Measurements from ENCODE around the gene HEXIM2. TPM values are rescaled to one million over a fixed set of nuclear protein-coding genes. Genes with fewer than 3 reads are reported as not detected.

Gene HEXIM2
- total and polyA plus RNA-seq, 2 of the 4 experiments (the other 2 are of a cell fraction), result 4.5 to 6.1 TPM

DNA sequence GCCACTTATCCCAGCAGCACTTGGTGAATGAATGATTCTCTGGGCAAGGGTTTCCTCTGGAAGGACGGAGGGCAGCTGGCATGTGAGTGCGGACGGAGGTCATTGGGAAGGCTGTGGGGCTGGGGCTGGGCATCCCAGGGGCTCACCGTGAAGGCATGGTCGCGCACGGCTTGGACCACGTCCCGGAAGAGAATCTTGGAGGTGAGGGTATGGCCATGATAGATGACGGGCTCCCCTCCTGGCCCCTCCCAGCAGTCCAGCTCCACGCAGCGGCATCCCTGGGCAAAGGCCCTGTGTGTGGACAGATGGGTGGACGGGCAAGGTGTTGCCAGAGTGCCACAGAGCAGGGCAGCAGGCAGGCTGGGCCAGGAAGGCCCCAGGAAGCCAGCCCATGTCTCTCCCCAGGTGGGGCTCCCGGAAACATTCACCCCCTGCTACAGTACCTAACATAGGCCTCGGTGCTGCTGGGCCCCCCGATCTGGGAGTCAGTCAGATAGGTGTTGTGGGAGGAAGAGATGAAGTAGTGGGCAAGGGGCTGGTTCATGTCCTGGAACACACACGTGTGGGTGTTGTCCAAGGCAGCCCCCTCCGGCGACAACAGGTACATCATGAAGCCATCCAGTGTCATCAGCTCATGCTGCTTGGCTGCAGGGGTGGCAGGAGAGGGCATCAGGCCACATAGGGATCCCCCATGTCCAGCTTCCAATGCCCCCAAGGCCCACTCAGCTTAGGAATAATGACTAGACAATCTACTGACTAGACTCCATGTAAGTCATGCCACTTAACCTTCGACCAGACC, 43.6 kb upstream of the HEXIM2 start (continued):
- TF ChIP-seq MAZ (IDR thresholded peaks at IDR 0.05; ENCODE audit: borderline replicate concordance, low read depth, low read length), result no peak

DNA sequence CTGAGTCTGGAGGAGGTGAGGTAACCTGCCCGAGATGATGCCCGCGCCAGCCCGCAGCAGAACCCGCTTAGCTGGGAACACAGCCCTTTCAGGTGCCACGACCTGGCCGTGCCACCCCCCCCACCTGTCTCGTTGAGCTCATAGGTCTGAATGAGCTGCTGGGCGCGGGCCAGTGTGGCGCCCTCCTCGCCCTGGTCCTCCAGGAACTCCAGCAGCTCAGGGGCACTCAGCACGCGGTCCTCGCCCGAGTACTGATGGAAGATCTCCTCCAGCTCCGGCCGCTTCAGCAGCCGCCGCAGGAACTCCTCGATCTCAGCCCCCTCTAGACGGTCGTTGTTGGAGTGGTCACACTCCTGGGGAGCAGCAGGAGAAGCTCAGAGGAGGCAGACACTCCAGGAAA, 43.0 kb upstream of the HEXIM2 start:
- Histone ChIP-seq H4K5ac (ENCODE audit: low read depth, low read length) (no peak overlapping the region), H3K56ac (ENCODE audit: extremely low read depth, insufficient read depth, low read length) (no peak overlapping the region), H4K20me1 (ENCODE audit: insufficient read depth, low read length) (no peaks in the 10 kb centered on the region), H3K14ac (replicated peaks; ENCODE audit: low read depth, low read length) (no peak overlapping the region), H3K9me1 (ENCODE audit: insufficient read depth, low read length) (peaks cover 10% of the 10 kb centered on the region; the same call in 1 of the 2 replicates), H4K91ac (ENCODE audit: insufficient read depth, low read depth, low read length) (no peak overlapping the region), H3K4me3 (ENCODE audit: insufficient read depth, low read depth, low read length) (no peak overlapping the region), H3K9me3 (ENCODE audit: control insufficient read depth, insufficient read depth, low read length) (no peaks in the 10 kb centered on the region), H3K27me3 (ENCODE audit: control insufficient read depth, insufficient read depth, low read length) (no peaks in the 10 kb centered on the region), H2BK20ac (ENCODE audit: low read depth, low read length) (no peak overlapping the region), H3K23ac (ENCODE audit: low read depth, low read length) (no peak overlapping the region), H3K18ac (ENCODE audit: low read depth, low read length) (no peak overlapping the region), H2BK15ac (ENCODE audit: low read depth, low read length) (no peak overlapping the region), H3K4ac (ENCODE audit: low read depth, low read length) (no peak overlapping the region), H3K4me2 (ENCODE audit: low read depth, low read length) (no peak overlapping the region), H2AK5ac (ENCODE audit: low read depth, low read length) (no peak overlapping the region), H3K36me3 (ENCODE audit: control insufficient read depth, insufficient read depth, low read length) (peaks cover 28% of the 10 kb centered on the region; the same call in 1 of the 2 replicates), H3K79me1 (ENCODE audit: low read depth in 1 of 2, low read length in 2 of 2) (peaks cover 17 to 25% of the 10 kb centered on the region in 2 experiments), H3K9ac (ENCODE audit: low read depth, low read length) (no peak overlapping the region), H3K27ac (ENCODE audit: insufficient read depth, low read length) (no peak overlapping the region), H2AK9ac (replicated peaks; ENCODE audit: low read depth, low read length, poor library complexity) (no peak overlapping the region), H4K8ac (ENCODE audit: low read depth in 2 of 2, low read length in 2 of 2) (no peak overlapping the region), H3K4me1 (ENCODE audit: control insufficient read depth, insufficient read depth, low read length) (peaks cover 13% of the 10 kb centered on the region), H2BK120ac (ENCODE audit: low read depth, low read length) (no peak overlapping the region), H2AFZ (replicated peaks; ENCODE audit: low read length, poor library complexity) (no peak overlapping the region), H2BK5ac (ENCODE audit: low read depth, low read length, poor library complexity, severe bottlenecking) (no peak overlapping the region)
- in situ Hi-C loops (cut with MboI; ENCODE audit: low sequenced_read_pairs), result no loop called here
- ChIA-PET CTCF (interaction anchor here (1.2 kb wide), 1 partner anchor 79 kb away, joined by 3 read pairs; no protein-coding TSS in a partner anchor), POLR2A (ENCODE audit: unreplicated experiment) (no interaction called here)
- dilution Hi-C loops (cut with HindIII; ENCODE audit: low sequenced_read_pairs, unreplicated experiment), result no loop called here
- TF ChIP-seq, protein P1, sequence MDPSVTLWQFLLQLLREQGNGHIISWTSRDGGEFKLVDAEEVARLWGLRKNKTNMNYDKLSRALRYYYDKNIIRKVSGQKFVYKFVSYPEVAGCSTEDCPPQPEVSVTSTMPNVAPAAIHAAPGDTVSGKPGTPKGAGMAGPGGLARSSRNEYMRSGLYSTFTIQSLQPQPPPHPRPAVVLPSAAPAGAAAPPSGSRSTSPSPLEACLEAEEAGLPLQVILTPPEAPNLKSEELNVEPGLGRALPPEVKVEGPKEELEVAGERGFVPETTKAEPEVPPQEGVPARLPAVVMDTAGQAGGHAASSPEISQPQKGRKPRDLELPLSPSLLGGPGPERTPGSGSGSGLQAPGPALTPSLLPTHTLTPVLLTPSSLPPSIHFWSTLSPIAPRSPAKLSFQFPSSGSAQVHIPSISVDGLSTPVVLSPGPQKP (IDR thresholded peaks at IDR 0.05; ENCODE audit: borderline replicate concordance, low read depth, low read length), result no peak
- TF ChIP-seq MAFK (IDR thresholded peaks at IDR 0.05; ENCODE audit: low read depth, low read length) (no peak), MXI1 (IDR thresholded peaks at IDR 0.05; ENCODE audit: borderline replicate concordance, low read depth, low read length) (no peak), CEBPB (IDR thresholded peaks at IDR 0.05; ENCODE audit: low read depth, low read length) (no peak), CHD1 (IDR thresholded peaks at IDR 0.05; ENCODE audit: low read depth, low read length) (no peak), POLR2A (IDR thresholded peaks at IDR 0.05; ENCODE audit: low read depth, low read length) (no peak), BHLHE40 (IDR thresholded peaks at IDR 0.05; ENCODE audit: low read depth, low read length) (no peak), NFE2L2 (IDR thresholded peaks at IDR 0.05; ENCODE audit: low read depth, low read length) (no peak), RFX5 (IDR thresholded peaks at IDR 0.05; ENCODE audit: low read depth, low read length) (no peak), RAD21 (IDR thresholded peaks at IDR 0.05; ENCODE audit: low read length) (no peak), USF2 (IDR thresholded peaks at IDR 0.05; ENCODE audit: low read depth, low read length) (no peak), RCOR1 (IDR thresholded peaks at IDR 0.05; ENCODE audit: insufficient replicate concordance, low read length) (no peak), SMC3 (IDR thresholded peaks at IDR 0.05; ENCODE audit: low read depth, low read length) (no peak)
- ATAC-seq (ENCODE audit: low read depth) (no peak), DNase-seq (no peak)
- no TSS peak for BruUV-seq (replicated peaks)
- WGBS, 2 experiments (ENCODE audit: extremely low coverage in 2 of 2, insufficient read length in 1 of 2), result 99% methylated on average over 8 of the region's 23 CpGs; no CpG with 5 or more reads in 1 of the 2 experiments
- intact Hi-C loops (cut with micrococcal nuclease), result no loop called here

Data from IMR-90 (cell line).